Pancreas (tissue), 10 donors: ENCODE measurements around the gene ADGRL1. TPM values are rescaled to one million over a fixed set of nuclear protein-coding genes. Genes with fewer than 3 reads are reported as not detected.

ENCODE experiments used
- ATAC-seq, 4 donors: fragments of 200-7000 bp; cut with Tn5 transposase; one replicate each; pipeline versions ENCODE4 v1.8.0 to v1.9.1; 2020; ENCODE audit warnings: mild to moderate bottlenecking in 4 of 4, moderate library complexity in 4 of 4
- DNase-seq, 6 donors: peaks; one replicate each; pipeline ENCODE4 v3.0.0-alpha.2; 2020
- FAIRE-seq: peaks from 2 replicates; lab custom pipeline; 2012; peaks lifted over from hg19 to GRCh38; lab: Jason Lieb, UNC
- H3K27ac ChIP-seq, 4 donors: fragments of 200-600 bp; sonication (generic); 1 replicate in 3 of 4; 2 replicates in 1 of 4; pipeline versions ENCODE4 v1.5.0 to v1.8.0; 2020
- H3K27me3 ChIP-seq, 4 donors: fragments of 200-600 bp; one replicate each; pipeline ENCODE4 v1.8.0; 2021
- H3K36me3 ChIP-seq, 3 donors: fragments of 200-600 bp; sonication (generic) in 1 of 3; one replicate each; pipeline versions ENCODE4 v1.5.0 to v1.8.0; 2020 to 2021
- H3K4me1 ChIP-seq, 3 donors: fragments of 200-600 bp; one replicate each; pipeline ENCODE4 v1.8.0; 2021
- H3K4me3 ChIP-seq, 4 donors: fragments of 200-600 bp; sonication (generic) in 2 of 4; one replicate each; pipeline versions ENCODE4 v1.5.0 to v1.8.0; 2020 to 2021
- H3K9me3 ChIP-seq, 4 donors: fragments of 200-600 bp; one replicate each; pipeline ENCODE4 v1.8.0; 2021
- CTCF ChIP-seq, 4 donors: fragments of 200-600 bp; sonication (generic) in 3 of 4; IDR thresholded peaks; one replicate each; pipeline versions ENCODE4 v1.5.0 to v1.8.0; 2021; ENCODE audit warnings: antibody characterized with exemption in 4 of 4
- WGBS, 2 donors: extraction: QIAGEN DNeasy Blood & Tissue Kit; methylation state at CpG; one replicate each; pipeline ENCODE4 v1.1.7; 2013; 5-methylcytosine and 5-hydroxymethylcytosine counted together
- intact Hi-C, 3 donors: fragments of 100-400 bp; cut with DNase I; formaldehyde crosslinking; loops; one replicate each; pipeline versions ENCODE4 v1.11.1 to v1.14.2; 2022
- polyA plus RNA-seq, 2 donors: library from polyadenylated mRNA; stranded (reverse); fragments of 200-250 nt; gene quantifications; one replicate each; pipeline ENCODE4 v1.2.3, GENCODE V29; 2013
- total RNA-seq, 6 donors: library from RNA; stranded (reverse); fragmentation: NEBNext Ultra II Directional in 4 of 6; extraction: Animal tissue kit (Norgen Biotek cat#: 25700) in 4 of 6; gene quantifications; one replicate each; pipeline versions ENCODE4 v1.2.1 to v1.2.4, GENCODE V29; 2021 to 2023
- donor health status: healthy with polysubstance abuse.
- donor health status: DM: no; HTN: no; CAD: no; lungs with moderate emphysema.
- donor health status: DM: no; HTN: no; CAD: no.
- donor health status: control.
- donor health status: control.
- donor health status: Bipolar disorder and iron deficiency.
- donor health status: DM: yes; HTN: yes; CAD: no.
- donor health status: DM: no; HTN: no; CAD: no.
- donor health status: DM: no; HTN: no; CAD: no.
- donor health status: DM: yes; HTN: yes; CAD: no.

The ADGRL1 gene
- total and polyA plus RNA-seq, 8 donors: 8.3 to 16.8 (median 9.8) TPM

DNA sequence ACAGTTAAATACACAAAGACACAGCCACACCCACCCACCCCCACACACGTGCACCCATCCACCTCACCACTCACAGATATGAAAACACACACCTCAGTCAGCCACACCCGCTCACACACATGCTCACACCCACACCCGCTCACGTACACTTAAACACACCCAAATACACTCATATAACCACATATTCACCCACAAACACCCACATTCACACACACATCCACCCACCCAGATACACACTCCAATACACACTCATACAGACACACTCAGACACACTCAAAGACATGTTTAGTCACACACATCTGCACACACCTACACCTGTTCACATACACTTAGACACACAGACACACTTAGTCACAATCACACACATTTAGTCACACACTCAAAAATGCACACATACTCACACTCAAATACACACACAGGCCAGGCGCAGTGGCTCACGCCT, 30.6 kb downstream of the ADGRL1 start:
- H3K27me3 ChIP-seq: no peaks in the 10 kb centered on the region
- no peak for TF ChIP-seq CTCF (IDR thresholded peaks at IDR 0.05)
- ATAC-seq: no peak
- no peaks in the 10 kb centered on the region for H3K4me1 ChIP-seq
- intact Hi-C loops: no loop called here
- H3K27ac ChIP-seq: no peak overlapping the region
- H3K9me3 ChIP-seq: no peaks in the 10 kb centered on the region
- no peaks in the 10 kb centered on the region for H3K36me3 ChIP-seq
- WGBS, 2 donors: 91 to 93% methylated on average over 6 of the region's 6 CpGs
- no peak for FAIRE-seq
- no peak overlapping the region for H3K4me3 ChIP-seq
- no peak for DNase-seq

DNA sequence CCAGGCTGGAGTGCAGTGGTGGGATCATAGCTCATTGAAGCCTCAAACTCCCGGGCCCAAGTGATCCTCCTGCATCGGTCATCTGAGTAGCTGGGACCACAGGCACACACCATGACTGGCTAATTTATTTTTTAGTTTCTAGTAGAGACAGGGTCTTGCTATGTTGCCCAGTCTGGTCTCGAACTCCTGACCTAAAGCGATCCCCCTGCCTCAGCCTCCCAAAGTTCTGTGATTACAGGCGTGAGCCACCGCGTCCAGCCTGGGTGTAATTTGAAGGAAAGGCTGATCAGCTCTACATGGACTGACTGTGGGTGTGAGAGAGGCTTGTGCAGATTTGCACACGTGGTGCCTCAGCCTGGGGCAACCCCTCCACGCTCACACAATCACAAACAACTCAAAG, 31.1 kb downstream of the ADGRL1 start:
- FAIRE-seq (no peak), ATAC-seq (no peak), DNase-seq (no peak)
- Histone ChIP-seq H3K9me3 (no peaks in the 10 kb centered on the region), H3K27ac (no peak overlapping the region), H3K4me1 (no peaks in the 10 kb centered on the region), H3K4me3 (no peak overlapping the region), H3K27me3 (no peaks in the 10 kb centered on the region), H3K36me3 (peaks cover 0 to 4% (median 0%) of the 10 kb centered on the region in 3 donors)
- intact Hi-C loops: no loop called here
- TF ChIP-seq CTCF (IDR thresholded peaks at IDR 0.05): no peak
- WGBS, 2 donors: 96 to 97% methylated on average over 9 of the region's 9 CpGs

GRCh38 chr19:14168993-14169392, 37.0 kb downstream of the ADGRL1 start:
- H3K27ac ChIP-seq: no peak overlapping the region
- TF ChIP-seq CTCF (IDR thresholded peaks at IDR 0.05): no peak
- H3K4me3 ChIP-seq: no peak overlapping the region
- peaks cover 0 to 4% (median 0%) of the 10 kb centered on the region in 3 donors for H3K36me3 ChIP-seq
- H3K27me3 ChIP-seq: no peaks in the 10 kb centered on the region
- DNase-seq: no peak
- no peaks in the 10 kb centered on the region for H3K9me3 ChIP-seq
- no peak for FAIRE-seq
- intact Hi-C loops: no loop called here
- ATAC-seq: no peak
- no peaks in the 10 kb centered on the region for H3K4me1 ChIP-seq
- WGBS, 2 donors: 91 to 96% methylated on average over 12 of the region's 12 CpGs

GRCh38 chr19:14168259-14168972, 37.6 kb downstream of the ADGRL1 start:
- TF ChIP-seq CTCF (IDR thresholded peaks at IDR 0.05): no peak
- Histone ChIP-seq H3K4me3 (no peak overlapping the region), H3K27me3 (no peaks in the 10 kb centered on the region), H3K4me1 (no peaks in the 10 kb centered on the region), H3K27ac (no peak overlapping the region), H3K9me3 (no peaks in the 10 kb centered on the region), H3K36me3 (peaks cover 0 to 4% (median 0%) of the 10 kb centered on the region in 3 donors)
- no peak for DNase-seq
- ATAC-seq: no peak
- FAIRE-seq: no peak
- intact Hi-C loops: no loop called here
- 84 to 89% methylated on average over 19 of the region's 19 CpGs for WGBS, 2 donors

- intact Hi-C loops: no loop called here
- Histone ChIP-seq H3K27ac (no peak overlapping the region), H3K9me3 (no peaks in the 10 kb centered on the region), H3K4me1 (no peaks in the 10 kb centered on the region), H3K27me3 (no peaks in the 10 kb centered on the region), H3K36me3 (peaks cover 0 to 4% (median 0%) of the 10 kb centered on the region in 3 donors), H3K4me3 (no peak overlapping the region)
- TF ChIP-seq CTCF (IDR thresholded peaks at IDR 0.05): no peak
- peak in 3 of 4 donors; percentile 15 to 46 (median 24) for ATAC-seq
- WGBS, 2 donors: 79 to 80% methylated on average over 13 to 18 of the region's 18 CpGs
- FAIRE-seq: no peak
- DNase-seq: no peak
These were observed 38.3 kb downstream of the ADGRL1 start for GRCh38 chr19:14167576-14168138.
